ENCODE results near the gene NUDC. TPM values are rescaled to one million over a fixed set of nuclear protein-coding genes. Genes with fewer than 3 reads are reported as not detected.

NUDC gene
- total RNA-seq, 1 donor from 2014 or later, result 58.4 TPM

- intact Hi-C loops (cut with DNase I), result no loop called here
- ATAC-seq, result no peak
- DNase-seq (ENCODE audit: low spot score), result no peak
Observed at GRCh38 chr1:26910343-26911160, 11.0 kb upstream of the NUDC start.

- no peak for ATAC-seq
- intact Hi-C loops (cut with DNase I), result no loop called here
- DNase-seq (ENCODE audit: low spot score), result no peak
Observed at GRCh38 chr1:26911399-26912146, 10.0 kb upstream of the NUDC start.

- intact Hi-C loops (cut with DNase I), result no loop called here
- ATAC-seq (no peak), DNase-seq (ENCODE audit: low spot score) (no peak)
Observed at GRCh38 chr1:26912147-26912490, 9.4 kb upstream of the NUDC start.

- no peak for DNase-seq (ENCODE audit: low spot score)
- intact Hi-C loops (cut with DNase I), result no loop called here
- ATAC-seq, result no peak
Observed at GRCh38 chr1:26913389-26913753, 8.2 kb upstream of the NUDC start.

GRCh38 chr1:26913754-26914619 lies 7.6 kb upstream of the NUDC start, which contains the start of gene NR0B2:
Gene NR0B2, minus strand, starts transcription at chr1:26913975. Its CDS starts 35 bp downstream, at chr1:26913940.
- no peak for ATAC-seq
- intact Hi-C loops (cut with DNase I), result no loop called here

GRCh38 chr1:26915204-26915842 lies 6.2 kb upstream of the NUDC start:
- intact Hi-C loops (cut with DNase I), result no loop called here
- DNase-seq (ENCODE audit: low spot score), result no peak
- no peak for ATAC-seq

More at GRCh38 chr1:26913754-26914619, 7.6 kb upstream of the NUDC start, which contains the start of gene NR0B2:
- no peak for DNase-seq (ENCODE audit: low spot score)

GRCh38 chr1:26921126-26921539 lies 410 bp upstream of the NUDC start:
- peak; percentile 66 for ATAC-seq
- intact Hi-C loops (cut with DNase I), result no loop called here

GRCh38 chr1:26922431-26922729 lies 837 bp downstream of the NUDC start:
- no peak for ATAC-seq
- DNase-seq (ENCODE audit: low spot score), result no peak
- intact Hi-C loops (cut with DNase I), result no loop called here

More at GRCh38 chr1:26921126-26921539, 410 bp upstream of the NUDC start:
- no peak for DNase-seq (ENCODE audit: low spot score)

GRCh38 chr1:26922901-26923300 lies 1.4 kb downstream of the NUDC start:
- ATAC-seq, result no peak
- intact Hi-C loops (cut with DNase I), result no loop called here

GRCh38 chr1:26923711-26924110 lies 2.2 kb downstream of the NUDC start:
- no peak for ATAC-seq
- DNase-seq (ENCODE audit: low spot score), result no peak
- intact Hi-C loops (cut with DNase I), result no loop called here

More at GRCh38 chr1:26922901-26923300, 1.4 kb downstream of the NUDC start:
- DNase-seq (ENCODE audit: low spot score), result no peak

GRCh38 chr1:26932531-26932930 lies 11.0 kb downstream of the NUDC start:
- DNase-seq (ENCODE audit: low spot score) (no peak), ATAC-seq (no peak)
- intact Hi-C loops (cut with DNase I), result no loop called here

- ATAC-seq, result no peak
- no peak for DNase-seq (ENCODE audit: low spot score)
- intact Hi-C loops (cut with DNase I), result no loop called here
Observed at GRCh38 chr1:26936823-26937222, 15.3 kb downstream of the NUDC start.

GRCh38 chr1:26938004-26938658 lies 16.6 kb downstream of the NUDC start:
- ATAC-seq, result no peak

GRCh38 chr1:26938659-26939025 lies 17.1 kb downstream of the NUDC start:
- ATAC-seq (no peak), DNase-seq (ENCODE audit: low spot score) (no peak)
- intact Hi-C loops (cut with DNase I), result no loop called here

More at GRCh38 chr1:26938004-26938658, 16.6 kb downstream of the NUDC start:
- intact Hi-C loops (cut with DNase I), result no loop called here
- no peak for DNase-seq (ENCODE audit: low spot score)

- intact Hi-C loops (cut with DNase I), result no loop called here
- DNase-seq (ENCODE audit: low spot score) (no peak), ATAC-seq (no peak)
Observed at GRCh38 chr1:26941311-26941710, 19.8 kb downstream of the NUDC start.

GRCh38 chr1:26942656-26943055 lies 21.1 kb downstream of the NUDC start:
- intact Hi-C loops (cut with DNase I), result no loop called here
- no peak for ATAC-seq
- no peak for DNase-seq (ENCODE audit: low spot score)

GRCh38 chr1:26945138-26945537 lies 23.6 kb downstream of the NUDC start:
- ATAC-seq, result no peak
- intact Hi-C loops (cut with DNase I), result no loop called here
- DNase-seq (ENCODE audit: low spot score), result no peak

GRCh38 chr1:26945728-26946127 lies 24.2 kb downstream of the NUDC start:
- no peak for DNase-seq (ENCODE audit: low spot score)
- no peak for ATAC-seq
- intact Hi-C loops (cut with DNase I), result no loop called here

GRCh38 chr1:26946270-26946669 lies 24.7 kb downstream of the NUDC start:
- ATAC-seq, result no peak
- intact Hi-C loops (cut with DNase I), result no loop called here

More at GRCh38 chr1:26946270-26946669, 24.7 kb downstream of the NUDC start:
- DNase-seq (ENCODE audit: low spot score), result no peak
